Measurements from ENCODE around the gene HRCT1.

DNA sequence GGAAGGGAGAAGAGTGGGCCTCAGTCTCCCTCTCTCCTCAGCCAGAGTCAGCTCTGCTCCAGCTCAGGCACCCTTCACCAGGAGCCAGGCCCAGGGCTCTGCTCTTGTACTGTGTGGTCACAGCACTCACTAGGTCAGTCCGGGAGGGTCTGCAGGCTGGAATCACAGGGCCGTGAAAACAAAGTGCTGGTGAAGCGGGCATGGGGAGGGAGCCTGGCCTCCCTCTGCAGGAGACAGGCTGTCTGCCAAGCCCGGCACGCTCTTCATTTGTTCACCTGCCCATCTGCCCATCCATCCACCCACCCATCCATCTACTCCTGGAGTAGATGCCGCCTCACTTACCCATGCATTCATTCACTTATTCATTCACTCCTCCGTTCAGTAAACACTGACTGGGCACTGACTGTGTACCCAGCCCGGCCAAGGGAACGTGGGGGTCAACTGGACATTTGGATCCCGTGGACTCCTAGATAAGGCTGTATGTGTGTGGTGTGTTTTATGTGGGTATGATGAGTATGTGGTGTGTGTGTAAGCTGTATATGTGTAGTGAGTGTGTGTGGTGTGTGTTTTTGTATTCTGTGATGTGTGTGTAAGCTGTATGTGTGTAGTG, 6.9 kb downstream of the HRCT1 start:
- TF ChIP-seq, protein P1, sequence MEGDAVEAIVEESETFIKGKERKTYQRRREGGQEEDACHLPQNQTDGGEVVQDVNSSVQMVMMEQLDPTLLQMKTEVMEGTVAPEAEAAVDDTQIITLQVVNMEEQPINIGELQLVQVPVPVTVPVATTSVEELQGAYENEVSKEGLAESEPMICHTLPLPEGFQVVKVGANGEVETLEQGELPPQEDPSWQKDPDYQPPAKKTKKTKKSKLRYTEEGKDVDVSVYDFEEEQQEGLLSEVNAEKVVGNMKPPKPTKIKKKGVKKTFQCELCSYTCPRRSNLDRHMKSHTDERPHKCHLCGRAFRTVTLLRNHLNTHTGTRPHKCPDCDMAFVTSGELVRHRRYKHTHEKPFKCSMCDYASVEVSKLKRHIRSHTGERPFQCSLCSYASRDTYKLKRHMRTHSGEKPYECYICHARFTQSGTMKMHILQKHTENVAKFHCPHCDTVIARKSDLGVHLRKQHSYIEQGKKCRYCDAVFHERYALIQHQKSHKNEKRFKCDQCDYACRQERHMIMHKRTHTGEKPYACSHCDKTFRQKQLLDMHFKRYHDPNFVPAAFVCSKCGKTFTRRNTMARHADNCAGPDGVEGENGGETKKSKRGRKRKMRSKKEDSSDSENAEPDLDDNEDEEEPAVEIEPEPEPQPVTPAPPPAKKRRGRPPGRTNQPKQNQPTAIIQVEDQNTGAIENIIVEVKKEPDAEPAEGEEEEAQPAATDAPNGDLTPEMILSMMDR (IDR thresholded peaks at IDR 0.05), result no peak
- TF ChIP-seq POLR2A (IDR thresholded peaks at IDR 0.05), result no peak

Measured in heart left ventricle (tissue), 13 donors.